Upper lobe of left lung (tissue), 4 donors: ENCODE measurements around the gene IP6K2.

ENCODE experiments used
- EP300 ChIP-seq, 4 donors: sonication (generic); formaldehyde crosslinking; IDR thresholded peaks; one replicate each; pipeline ENCODE4 v1.5.1; 2017; ENCODE audit warnings: antibody characterized with exemption in 4 of 4, control low read depth in 2 of 4
- POLR2A ChIP-seq, 4 donors: fragments of 450-650 bp; IDR thresholded peaks; one replicate each; pipeline ENCODE4 v1.5.1; 2016 to 2017; ENCODE audit warnings: antibody characterized with exemption in 4 of 4, mild to moderate bottlenecking in 2 of 4
- POLR2AphosphoS5 ChIP-seq, 2 donors: sonication (generic); formaldehyde crosslinking; IDR thresholded peaks; one replicate each; pipeline ENCODE4 v1.5.1; 2017; ENCODE audit warnings: antibody characterized with exemption in 2 of 2
- TF ChIP-seq, protein P1 (sequence below), 6 experiments: fragments of 450-650 bp in 4 of 6; fragments of 200-600 bp in 2 of 6; sonication (generic) in 2 of 6; IDR thresholded peaks; one replicate each; pipeline ENCODE4 v1.5.1; 2016 to 2019; ENCODE audit warnings: antibody characterized with exemption in 6 of 6

DNA sequence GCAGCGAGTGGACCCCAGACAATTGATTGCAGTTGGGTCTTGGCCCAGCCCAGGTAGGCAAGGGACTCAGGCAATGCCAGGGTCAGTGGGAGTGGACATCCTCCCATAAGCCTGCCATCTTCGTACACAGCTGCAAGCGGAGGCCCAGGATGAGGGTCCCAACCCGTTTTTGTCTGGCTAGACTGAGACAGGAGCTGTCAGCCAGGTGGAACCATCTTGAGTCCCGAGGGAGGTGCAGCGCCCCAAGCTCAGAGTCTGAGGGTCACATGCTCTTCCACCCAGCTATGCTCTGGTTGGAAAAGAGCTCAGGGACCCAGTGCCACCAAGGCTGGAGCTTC, 22.6 kb upstream of the IP6K2 start:
- TF ChIP-seq, protein P1, sequence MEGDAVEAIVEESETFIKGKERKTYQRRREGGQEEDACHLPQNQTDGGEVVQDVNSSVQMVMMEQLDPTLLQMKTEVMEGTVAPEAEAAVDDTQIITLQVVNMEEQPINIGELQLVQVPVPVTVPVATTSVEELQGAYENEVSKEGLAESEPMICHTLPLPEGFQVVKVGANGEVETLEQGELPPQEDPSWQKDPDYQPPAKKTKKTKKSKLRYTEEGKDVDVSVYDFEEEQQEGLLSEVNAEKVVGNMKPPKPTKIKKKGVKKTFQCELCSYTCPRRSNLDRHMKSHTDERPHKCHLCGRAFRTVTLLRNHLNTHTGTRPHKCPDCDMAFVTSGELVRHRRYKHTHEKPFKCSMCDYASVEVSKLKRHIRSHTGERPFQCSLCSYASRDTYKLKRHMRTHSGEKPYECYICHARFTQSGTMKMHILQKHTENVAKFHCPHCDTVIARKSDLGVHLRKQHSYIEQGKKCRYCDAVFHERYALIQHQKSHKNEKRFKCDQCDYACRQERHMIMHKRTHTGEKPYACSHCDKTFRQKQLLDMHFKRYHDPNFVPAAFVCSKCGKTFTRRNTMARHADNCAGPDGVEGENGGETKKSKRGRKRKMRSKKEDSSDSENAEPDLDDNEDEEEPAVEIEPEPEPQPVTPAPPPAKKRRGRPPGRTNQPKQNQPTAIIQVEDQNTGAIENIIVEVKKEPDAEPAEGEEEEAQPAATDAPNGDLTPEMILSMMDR (IDR thresholded peaks at IDR 0.05), result no peak
- TF ChIP-seq POLR2AphosphoS5 (IDR thresholded peaks at IDR 0.05) (no peak), POLR2A (IDR thresholded peaks at IDR 0.05) (no peak), EP300 (IDR thresholded peaks at IDR 0.05) (no peak)
